Measurements from ENCODE around the gene TBC1D4.
A peak's percentile ranks its signal among the peaks of the same experiment; 100 is the strongest.

Gene TBC1D4

GRCh38 chr13:75383064-75383715, 98.8 kb downstream of the TBC1D4 start:
- no peak for DNase-seq

GRCh38 chr13:75378301-75378700, 103.7 kb downstream of the TBC1D4 start:
- no peak for DNase-seq

GRCh38 chr13:75376792-75377402, 105.1 kb downstream of the TBC1D4 start:
- no peak for DNase-seq

GRCh38 chr13:75375329-75375728, 106.6 kb downstream of the TBC1D4 start:
- DNase-seq = no peak

- DNase-seq = no peak
Observed at GRCh38 chr13:75373988-75374387, 108.0 kb downstream of the TBC1D4 start.

GRCh38 chr13:75372923-75373841, 108.8 kb downstream of the TBC1D4 start:
- DNase-seq = peak; percentile 27

GRCh38 chr13:75372517-75372916, 109.5 kb downstream of the TBC1D4 start:
- peak; percentile 75 for DNase-seq

- no peak for DNase-seq
Observed at GRCh38 chr13:75371203-75371602, 110.8 kb downstream of the TBC1D4 start.

- DNase-seq = no peak
Observed at GRCh38 chr13:75370774-75371173, 111.2 kb downstream of the TBC1D4 start.

GRCh38 chr13:75369981-75370380, 112.0 kb downstream of the TBC1D4 start:
- no peak for DNase-seq

- no peak for DNase-seq
Observed at GRCh38 chr13:75368167-75368566, 113.8 kb downstream of the TBC1D4 start.

- no peak for DNase-seq
Observed at GRCh38 chr13:75366380-75367280, 115.3 kb downstream of the TBC1D4 start.

GRCh38 chr13:75365724-75366173, 116.2 kb downstream of the TBC1D4 start:
- DNase-seq = peak; percentile 13

GRCh38 chr13:75364131-75364713, 117.7 kb downstream of the TBC1D4 start:
- DNase-seq = no peak

GRCh38 chr13:75363371-75363770, 118.6 kb downstream of the TBC1D4 start:
- DNase-seq = no peak

- DNase-seq = no peak
Observed at GRCh38 chr13:75362026-75362425, 119.9 kb downstream of the TBC1D4 start.

- DNase-seq = no peak
Observed at GRCh38 chr13:75360170-75360569, 121.8 kb downstream of the TBC1D4 start.

GRCh38 chr13:75359266-75359665, 122.7 kb downstream of the TBC1D4 start:
- DNase-seq = no peak

GRCh38 chr13:75357576-75358289, 124.2 kb downstream of the TBC1D4 start:
- peak; percentile 90 for DNase-seq

GRCh38 chr13:75356421-75356820, 125.5 kb downstream of the TBC1D4 start:
- no peak for DNase-seq

GRCh38 chr13:75355609-75356008, 126.4 kb downstream of the TBC1D4 start:
- DNase-seq = no peak
